NCI-H748 (cell line): ENCODE measurements around the gene CCDC85A.

Experiments
- DNase-seq: peaks from one replicate; lab custom pipeline; 2025; ENCODE audit not compliant: unreplicated experiment; lab: John Stamatoyannopoulos, UW

Gene CCDC85A

DNA sequence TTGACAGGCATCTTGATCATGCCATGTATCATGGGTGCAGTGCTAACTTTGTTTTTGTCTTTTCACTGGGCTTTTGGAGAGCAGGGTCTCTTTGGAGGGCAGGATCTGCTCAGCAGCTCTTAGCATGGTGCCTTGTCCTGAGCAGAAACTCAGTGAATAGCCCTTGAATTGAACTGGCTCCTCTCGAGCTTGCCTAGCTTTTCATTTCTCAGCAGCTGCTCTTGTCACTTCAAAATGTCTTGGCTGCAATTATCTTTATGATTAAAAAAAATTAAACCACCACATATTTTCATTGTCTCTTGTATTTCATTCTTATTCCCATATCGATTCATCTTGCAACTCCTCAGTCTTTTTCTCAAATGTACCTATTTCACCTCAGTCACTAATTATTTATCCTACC, 50.5 kb downstream of the CCDC85A start:
- DNase-seq = no peak

DNA sequence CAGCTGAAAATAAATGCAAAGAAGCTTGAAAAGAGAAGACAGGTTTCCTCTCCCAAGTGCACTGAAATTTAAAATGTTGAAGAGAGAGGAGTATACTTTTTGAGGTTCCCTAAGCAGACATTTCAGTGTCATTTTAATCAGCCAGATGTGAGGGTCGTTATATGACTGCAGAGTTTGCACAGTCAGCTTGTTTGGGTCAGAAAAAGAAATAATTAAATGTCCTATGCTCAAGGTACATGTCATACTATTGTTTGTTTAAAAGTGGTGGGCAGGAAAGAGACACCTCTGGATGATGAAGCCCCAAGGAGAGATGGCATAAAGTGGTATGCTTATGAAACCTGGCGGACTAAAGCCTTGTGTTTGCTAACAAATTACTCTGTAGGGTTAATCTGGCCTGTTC, 55.2 kb downstream of the CCDC85A start:
- DNase-seq = no peak

DNA sequence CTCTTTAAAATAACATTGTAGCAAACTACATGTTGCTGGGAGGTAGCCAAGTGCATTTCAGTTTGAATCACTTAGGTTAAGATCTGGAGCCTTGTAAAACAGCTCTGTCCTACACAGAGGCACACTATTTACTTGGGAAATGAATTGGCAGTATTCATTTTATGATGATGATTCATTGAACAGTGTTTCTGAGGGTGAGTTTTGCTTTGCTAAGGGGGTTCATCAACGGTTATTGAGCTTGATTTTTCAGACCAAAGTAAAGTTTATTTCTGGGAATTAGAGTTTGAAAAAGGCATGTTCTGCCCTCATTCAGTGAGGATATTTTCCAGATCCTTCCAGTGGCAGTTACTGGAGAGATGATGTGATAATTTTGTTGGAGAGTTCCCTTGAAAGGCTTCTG, 55.6 kb downstream of the CCDC85A start:
- no peak for DNase-seq

DNA sequence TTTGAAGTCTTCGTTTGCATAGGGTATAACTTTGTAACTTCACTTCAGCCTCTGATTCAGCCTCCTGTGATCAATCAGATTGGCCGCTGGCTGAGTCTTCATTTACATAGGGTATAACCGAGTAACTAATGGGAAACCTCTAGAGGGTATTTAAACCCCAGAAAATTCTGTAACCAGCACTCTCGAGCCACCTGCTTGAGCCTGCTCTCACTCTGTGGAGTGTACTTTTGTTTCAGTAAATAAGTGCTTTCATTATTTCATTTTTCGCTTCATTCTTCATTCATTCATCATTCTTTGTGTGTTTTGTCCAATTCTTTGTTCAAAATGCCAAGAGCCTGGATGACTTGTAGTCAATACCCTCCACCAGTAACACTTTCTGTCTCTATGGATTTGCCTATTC, 56.4 kb downstream of the CCDC85A start:
- DNase-seq = no peak

DNA sequence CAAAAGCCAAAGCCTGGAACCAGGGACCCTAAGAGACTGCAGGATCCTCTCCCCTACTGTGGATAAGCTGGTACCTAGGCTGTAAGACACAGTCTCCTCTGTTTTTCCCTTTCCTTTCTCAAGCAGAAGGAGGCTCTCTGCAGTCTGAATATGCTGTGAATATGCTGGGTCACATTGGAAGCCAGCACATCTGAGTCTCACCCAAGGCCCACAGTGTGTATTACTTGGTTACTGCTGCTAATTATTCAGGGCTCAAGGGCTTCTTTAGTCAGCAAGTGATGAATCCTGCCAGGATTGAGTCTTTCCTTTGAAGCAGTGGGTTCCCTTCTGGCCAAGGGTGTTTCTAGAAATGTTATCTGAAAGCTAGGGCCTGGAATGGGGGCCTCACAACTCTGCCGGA, 60.7 kb downstream of the CCDC85A start:
- no peak for DNase-seq

DNA sequence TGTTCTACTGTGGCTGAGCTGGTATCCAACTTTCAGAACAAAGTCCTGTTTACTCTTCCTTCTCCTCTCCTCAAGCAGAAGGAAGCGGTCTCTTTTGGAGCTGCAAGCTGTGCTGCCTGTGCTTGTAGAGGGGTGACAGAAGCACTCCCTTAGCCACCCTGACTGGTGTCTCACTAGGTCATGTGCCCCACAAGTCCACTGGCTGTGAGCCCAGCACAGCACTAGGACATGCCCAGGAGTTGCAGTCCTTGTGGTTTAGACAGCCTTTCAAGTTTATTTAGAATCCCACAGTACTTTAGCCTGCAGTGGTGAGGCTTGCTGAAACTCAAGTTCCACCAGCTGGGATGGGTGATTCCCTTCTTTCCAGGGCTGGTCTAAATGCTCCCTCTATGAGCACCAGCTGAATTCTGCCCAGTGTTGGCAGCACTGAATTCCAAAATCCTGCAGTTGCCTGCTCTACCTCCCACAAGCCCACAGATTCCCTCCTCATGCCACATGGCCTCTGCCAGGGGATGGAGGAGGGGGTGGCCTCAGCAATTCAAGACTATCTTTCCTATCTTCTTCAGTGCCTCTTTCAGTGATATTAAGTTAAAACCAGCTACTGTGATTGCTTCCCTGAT, 61.2 kb downstream of the CCDC85A start:
- DNase-seq = no peak

DNA sequence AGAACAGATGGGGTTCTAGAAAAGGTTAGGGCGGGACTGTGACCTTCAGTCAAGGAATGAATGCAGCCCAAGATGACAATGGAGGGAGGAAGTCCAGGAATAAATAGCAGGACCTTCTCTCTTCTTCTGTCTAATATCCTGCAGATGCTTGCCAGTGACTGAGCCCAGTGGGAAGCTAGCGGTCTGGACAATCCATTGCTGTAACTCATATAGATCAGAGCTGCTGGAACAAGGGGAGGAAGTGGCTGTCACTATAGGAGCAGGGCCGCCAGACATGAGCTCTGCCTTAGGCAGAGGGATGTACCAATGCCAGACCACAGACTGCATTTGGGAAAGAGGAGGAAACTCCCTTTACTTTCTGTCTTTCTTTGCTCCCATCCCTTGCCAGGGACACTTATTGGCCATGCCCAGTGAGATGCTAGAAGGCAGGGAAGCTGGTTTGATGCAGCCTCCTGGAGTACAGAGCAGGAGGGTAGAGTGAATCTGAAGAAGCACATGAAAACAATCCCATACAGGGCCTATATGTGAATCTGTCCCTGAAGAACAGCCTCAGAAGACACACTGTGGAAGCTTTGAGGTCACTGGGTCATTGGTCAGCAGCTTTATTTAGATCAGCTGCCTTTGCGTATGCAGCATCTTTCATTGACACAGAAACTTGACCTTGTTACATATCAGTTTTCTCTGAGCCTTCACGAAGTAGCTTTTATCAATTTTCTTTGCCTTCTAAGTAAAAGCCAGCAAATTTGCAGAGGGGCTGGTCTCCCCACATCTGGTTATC, 65.4 kb downstream of the CCDC85A start:
- DNase-seq = no peak

DNA sequence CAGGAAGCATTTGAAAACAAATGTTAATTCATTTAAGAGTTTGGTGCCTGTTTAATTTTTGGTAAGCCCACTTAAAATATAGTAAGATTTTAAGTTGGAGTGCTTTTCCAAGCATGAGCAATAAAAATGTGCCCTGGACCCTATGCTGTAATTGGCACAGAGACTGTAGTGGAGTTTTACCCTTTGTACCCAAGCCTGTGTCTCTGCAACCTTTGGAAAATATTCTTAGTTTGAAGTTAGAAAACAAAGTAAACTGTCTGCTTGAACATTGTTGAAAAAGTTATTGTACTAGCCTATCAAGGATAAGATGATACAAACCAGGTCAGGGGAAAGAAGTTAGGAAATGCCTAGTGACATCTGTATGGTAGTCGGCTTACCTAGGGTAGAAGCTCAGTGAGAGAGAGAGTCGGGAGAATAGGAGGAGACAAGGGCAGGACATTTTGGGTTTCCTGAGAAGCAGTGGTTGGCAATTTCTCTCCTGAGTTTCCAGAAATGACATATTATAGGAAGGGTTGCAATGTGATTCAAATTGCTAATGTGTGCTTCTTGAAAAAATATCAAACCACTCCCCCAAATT, 66.5 kb downstream of the CCDC85A start:
- DNase-seq = no peak

DNA sequence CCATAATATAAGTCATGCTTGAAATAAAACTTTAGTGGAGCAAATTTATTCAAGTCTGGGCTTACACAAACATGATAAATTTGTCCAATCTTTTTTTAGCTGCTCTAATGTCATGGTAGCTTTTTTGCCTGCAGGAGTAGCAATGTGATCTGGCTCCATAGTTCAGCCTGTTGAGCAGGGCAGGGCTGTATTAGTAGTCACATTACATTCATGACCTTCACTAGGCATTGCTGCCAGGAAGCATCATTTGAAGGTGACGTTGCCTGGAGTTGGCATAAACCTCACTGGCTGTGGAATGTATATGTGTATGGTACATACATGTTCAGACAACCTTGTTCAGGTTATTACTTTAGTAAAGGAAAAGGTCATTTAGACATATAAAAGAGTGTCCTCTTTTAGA, 76.6 kb downstream of the CCDC85A start:
- no peak for DNase-seq

DNA sequence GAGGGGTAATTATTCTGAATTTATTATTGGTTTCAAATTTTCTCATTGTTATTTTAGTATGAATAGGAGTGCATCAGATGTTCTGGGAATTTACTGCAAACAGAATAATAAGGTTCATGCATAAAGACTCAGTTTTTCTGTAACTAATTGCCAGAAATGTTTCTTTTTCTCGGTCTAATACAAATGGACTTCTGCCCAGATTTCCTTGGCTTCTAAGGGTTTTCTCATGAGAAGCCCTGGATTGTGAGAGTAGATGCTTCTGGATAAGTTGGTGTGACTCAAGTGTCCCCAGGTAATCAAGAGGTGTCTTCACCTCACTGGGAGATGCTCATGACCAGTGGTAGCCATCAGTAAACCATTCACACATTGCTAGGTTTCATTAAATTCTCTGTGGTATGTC, 78.5 kb downstream of the CCDC85A start:
- DNase-seq = no peak

- DNase-seq = no peak
Observed at GRCh38 chr2:56263876-56264275, 80.1 kb downstream of the CCDC85A start.

DNA sequence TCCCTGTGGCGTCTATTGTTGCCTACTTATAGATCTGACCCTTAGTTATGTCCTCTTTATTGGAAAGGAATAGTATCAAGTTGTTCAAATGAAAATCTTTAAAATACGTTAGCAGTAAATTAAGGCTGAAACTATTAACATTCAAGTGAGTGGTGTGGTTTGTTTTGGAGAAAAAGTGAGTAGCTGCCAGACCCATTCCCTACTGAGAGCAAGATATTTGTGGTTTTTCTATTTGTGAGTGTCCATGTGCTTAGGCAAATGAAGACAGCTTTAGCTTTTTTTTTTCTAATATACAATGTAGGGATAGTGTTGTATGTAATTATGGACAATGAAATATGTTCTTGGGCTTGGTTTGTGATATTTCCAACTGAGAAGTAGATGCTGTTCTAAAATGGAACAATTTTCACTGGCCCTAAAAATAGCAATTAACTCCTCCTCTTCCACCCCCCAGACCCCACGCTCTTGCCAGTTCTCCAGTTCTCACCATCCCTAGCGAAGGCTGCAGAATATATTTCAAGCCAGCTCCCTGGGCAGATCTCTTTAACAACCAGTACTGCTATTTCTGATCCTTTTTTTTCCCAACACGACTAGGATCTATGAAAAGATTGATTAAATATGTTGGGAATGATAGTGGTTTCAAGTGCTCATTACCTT, 83.1 kb downstream of the CCDC85A start:
- DNase-seq = no peak

DNA sequence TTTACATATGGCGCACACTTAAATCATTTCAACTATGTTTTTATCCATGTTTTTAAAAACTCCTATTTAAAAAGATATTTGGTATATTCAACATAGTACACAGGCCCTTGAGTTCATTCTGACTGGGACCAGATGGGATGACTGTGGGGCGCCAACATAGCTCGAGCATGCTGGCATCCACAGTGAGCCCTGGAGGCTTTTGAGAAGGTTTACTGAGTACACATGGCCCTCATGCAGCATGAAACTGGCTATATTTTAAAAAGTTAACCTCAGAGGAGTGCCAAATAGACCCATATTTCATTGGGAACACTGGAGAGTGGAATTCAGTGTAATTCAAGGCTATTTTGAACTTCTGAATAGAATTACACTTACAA, 83.6 kb downstream of the CCDC85A start:
- DNase-seq = no peak

- DNase-seq = no peak
Observed at GRCh38 chr2:56268856-56269255, 85.1 kb downstream of the CCDC85A start.

GRCh38 chr2:56271275-56271674, 87.5 kb downstream of the CCDC85A start:
- DNase-seq = no peak

DNA sequence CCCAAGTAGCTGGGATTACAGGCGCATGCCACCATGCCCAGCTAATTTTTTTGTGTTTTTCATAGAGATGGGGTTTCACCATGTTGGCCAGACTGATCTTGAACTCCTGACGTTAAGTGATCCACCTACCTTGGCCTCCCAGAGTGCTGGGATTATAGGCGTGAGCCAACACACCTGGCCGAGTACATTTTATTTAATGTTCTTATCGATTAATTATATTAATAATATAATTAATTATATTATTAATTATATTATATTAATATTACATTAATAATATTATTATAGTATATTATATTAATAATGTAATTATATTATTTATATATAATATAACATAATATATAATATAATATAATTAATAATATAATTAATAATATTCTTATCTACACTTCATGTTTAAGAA, 101.4 kb downstream of the CCDC85A start:
- no peak for DNase-seq

DNA sequence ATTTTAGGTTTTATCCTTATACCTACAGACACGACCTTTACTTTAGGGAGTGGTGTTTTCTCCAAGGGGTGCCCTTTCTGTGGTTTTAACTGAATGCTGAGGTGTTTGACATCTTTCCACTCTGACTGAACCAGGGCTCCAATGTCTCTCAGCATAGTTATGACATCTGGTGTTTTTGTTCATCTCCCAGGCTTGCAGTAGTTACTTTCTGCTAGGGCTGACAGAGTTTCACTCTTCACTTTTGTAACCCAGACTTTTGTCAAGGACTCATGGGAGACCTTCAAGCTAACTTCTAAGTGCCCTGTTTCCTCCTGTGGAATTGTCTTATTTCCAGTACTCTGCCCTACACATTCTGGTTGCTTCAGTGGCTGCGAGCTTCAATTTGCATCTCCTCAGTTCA, 103.1 kb downstream of the CCDC85A start:
- DNase-seq = no peak

- DNase-seq = no peak
Observed at GRCh38 chr2:56287508-56287907, 103.7 kb downstream of the CCDC85A start.

- no peak for DNase-seq
Observed at GRCh38 chr2:56287974-56288373, 104.2 kb downstream of the CCDC85A start.

DNA sequence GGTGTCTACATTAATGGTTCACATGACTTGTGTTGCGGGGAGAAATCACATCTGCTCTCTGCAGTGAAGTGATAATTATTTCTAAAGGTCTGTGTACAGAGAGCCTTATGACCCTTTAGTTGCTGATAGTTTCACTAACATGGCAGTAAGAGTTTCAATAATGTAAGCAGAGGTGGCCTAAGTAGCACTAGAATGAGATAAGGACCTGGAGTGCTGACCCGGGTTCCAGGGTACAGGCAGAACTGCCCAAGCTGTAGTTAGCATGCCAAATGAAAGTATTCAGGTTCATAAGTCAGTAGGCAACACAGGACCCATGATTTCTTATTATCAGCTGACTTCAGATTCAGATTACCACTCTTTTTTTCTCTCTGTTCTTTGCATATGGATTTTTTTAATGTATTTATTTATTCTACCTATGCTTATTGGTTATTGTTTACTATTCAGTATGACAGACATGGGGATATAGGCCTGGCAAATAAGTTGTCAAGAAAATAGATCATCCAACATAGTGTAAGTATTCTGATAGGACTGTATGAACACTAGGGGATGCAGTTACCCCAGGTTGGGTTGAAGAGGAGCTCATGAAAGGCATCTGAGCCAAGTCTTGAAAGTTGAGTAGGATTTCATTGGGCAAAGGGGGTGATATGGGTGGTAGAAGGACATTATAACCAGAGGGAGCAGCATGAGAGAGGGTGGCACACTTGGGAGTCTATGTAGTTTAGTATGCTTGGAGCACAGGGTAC, 105.2 kb downstream of the CCDC85A start:
- peak; percentile 17 for DNase-seq

DNA sequence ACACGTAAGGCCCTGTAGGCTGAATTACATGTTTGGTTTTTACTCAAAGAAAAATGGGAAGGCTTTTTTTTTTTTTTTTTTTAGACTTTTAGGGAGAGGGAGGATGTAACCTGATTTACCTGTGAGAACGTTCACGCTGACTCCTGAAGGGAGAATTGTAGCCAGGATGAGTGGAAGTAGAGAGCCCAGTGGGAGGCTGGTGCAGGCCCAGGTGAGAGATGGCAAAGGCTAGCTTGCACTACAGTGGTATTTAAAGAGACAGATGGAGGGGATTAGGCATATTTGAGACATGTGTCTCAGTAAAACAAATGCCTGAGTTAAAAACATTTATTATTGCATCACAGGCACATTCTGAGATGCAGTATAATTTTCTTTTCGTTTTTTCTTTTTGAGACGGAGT, 107.9 kb downstream of the CCDC85A start:
- no peak for DNase-seq
